ENCODE results near the gene DAW1. TPM values are rescaled to one million over a fixed set of nuclear protein-coding genes. Genes with fewer than 3 reads are reported as not detected.

The DAW1 gene
- total and polyA plus RNA-seq, 4 donors: 3.3 to 18.7 (median 9.9) TPM

DNA sequence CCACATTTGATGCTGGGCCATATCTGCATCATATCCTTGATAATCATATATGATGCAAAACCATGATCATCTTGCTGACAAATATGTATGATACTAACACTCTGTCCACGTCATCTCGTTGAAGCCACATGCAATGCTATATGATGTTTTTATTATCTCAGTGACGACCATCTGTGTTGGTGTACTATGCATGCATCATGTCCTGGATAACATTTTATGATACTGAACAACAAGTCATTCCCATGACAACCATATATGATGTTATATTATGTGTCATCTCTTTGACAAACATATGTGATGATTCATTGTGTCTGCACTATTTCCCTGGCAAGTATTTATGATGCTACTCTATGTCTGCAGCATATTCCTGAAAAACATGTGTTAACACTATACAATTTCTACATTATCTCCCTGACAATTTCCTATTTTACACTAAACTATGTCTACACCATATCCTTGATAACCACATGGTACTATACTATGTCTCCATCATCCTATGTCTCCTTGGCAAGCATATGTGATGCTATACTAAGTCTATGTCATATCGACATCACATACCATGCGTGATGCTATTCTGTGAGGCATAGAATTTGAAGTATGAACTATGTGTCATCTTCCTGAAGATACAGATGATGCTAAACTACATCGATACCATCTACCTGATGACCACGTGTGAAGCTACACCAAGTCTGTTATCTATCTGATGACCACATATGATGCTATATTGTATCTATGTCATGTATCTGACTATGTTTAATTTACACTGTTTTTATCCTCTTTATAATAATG lies 37.0 kb downstream of the DAW1 start:
- no peak for DNase-seq
- no peak for ATAC-seq (ENCODE audit: insufficient read depth, low FRiP score)
- H3K4me3 ChIP-seq: no peak overlapping the region
- no peak for TF ChIP-seq CTCF (IDR thresholded peaks at IDR 0.05; ENCODE audit: control extremely low read depth, extremely low read depth)
- H3K36me3 ChIP-seq (ENCODE audit: control insufficient read depth in 4 of 4, insufficient read depth in 4 of 4, low read length in 4 of 4): no peaks in the 10 kb centered on the region
- 79 to 87% methylated on average over 7 of the region's 7 CpGs for WGBS, 2 donors
- H3K9me3 ChIP-seq (ENCODE audit: control insufficient read depth in 4 of 4, insufficient read depth in 3 of 4, low read length in 3 of 4): no peaks in the 10 kb centered on the region
- no peaks in the 10 kb centered on the region for H3K27me3 ChIP-seq (ENCODE audit: control insufficient read depth in 3 of 3, insufficient read depth in 3 of 3, low read length in 2 of 3)
- no peak overlapping the region for H3K9ac ChIP-seq (ENCODE audit: insufficient read depth in 1 of 2, low read length in 2 of 2)
- no peak overlapping the region for H3K27ac ChIP-seq (ENCODE audit: low read depth in 1 of 2, low read length in 1 of 2)
- H3K4me1 ChIP-seq (ENCODE audit: control insufficient read depth in 5 of 5, insufficient read depth in 5 of 5, low read length in 5 of 5): no peaks in the 10 kb centered on the region

GRCh38 chr2:227914362-227914761 lies 42.9 kb downstream of the DAW1 start:
- no peaks in the 10 kb centered on the region for H3K4me1 ChIP-seq (ENCODE audit: control insufficient read depth in 5 of 5, insufficient read depth in 5 of 5, low read length in 5 of 5)
- no peaks in the 10 kb centered on the region for H3K36me3 ChIP-seq (ENCODE audit: control insufficient read depth in 4 of 4, insufficient read depth in 4 of 4, low read length in 4 of 4)
- no peak overlapping the region for H3K9ac ChIP-seq (ENCODE audit: insufficient read depth in 1 of 2, low read length in 2 of 2)
- DNase-seq (no peak), ATAC-seq (ENCODE audit: insufficient read depth, low FRiP score) (no peak)
- H3K27ac ChIP-seq (ENCODE audit: low read depth in 1 of 2, low read length in 1 of 2): no peak overlapping the region
- H3K27me3 ChIP-seq (ENCODE audit: control insufficient read depth in 3 of 3, insufficient read depth in 3 of 3, low read length in 2 of 3): no peaks in the 10 kb centered on the region
- H3K9me3 ChIP-seq (ENCODE audit: control insufficient read depth in 4 of 4, insufficient read depth in 3 of 4, low read length in 3 of 4): no peaks in the 10 kb centered on the region
- H3K4me3 ChIP-seq: no peak overlapping the region
- TF ChIP-seq CTCF (IDR thresholded peaks at IDR 0.05; ENCODE audit: control extremely low read depth, extremely low read depth): no peak
- WGBS, 2 donors: 22 to 61% methylated on average over 2 of the region's 2 CpGs

GRCh38 chr2:227921648-227922047 lies 50.2 kb downstream of the DAW1 start:
- Histone ChIP-seq H3K36me3 (ENCODE audit: control insufficient read depth in 4 of 4, insufficient read depth in 4 of 4, low read length in 4 of 4) (no peaks in the 10 kb centered on the region), H3K9me3 (ENCODE audit: control insufficient read depth in 4 of 4, insufficient read depth in 3 of 4, low read length in 3 of 4) (no peaks in the 10 kb centered on the region), H3K27ac (ENCODE audit: low read depth in 1 of 2, low read length in 1 of 2) (no peak overlapping the region), H3K4me1 (ENCODE audit: control insufficient read depth in 5 of 5, insufficient read depth in 5 of 5, low read length in 5 of 5) (no peaks in the 10 kb centered on the region), H3K9ac (ENCODE audit: insufficient read depth in 1 of 2, low read length in 2 of 2) (no peak overlapping the region), H3K27me3 (ENCODE audit: control insufficient read depth in 3 of 3, insufficient read depth in 3 of 3, low read length in 2 of 3) (no peaks in the 10 kb centered on the region), H3K4me3 (no peak overlapping the region)
- peak in 1 of 3 donors; percentile 25 for DNase-seq
- ATAC-seq (ENCODE audit: insufficient read depth, low FRiP score): no peak
- WGBS, 2 donors: 74 to 82% methylated on average over 4 of the region's 4 CpGs
- TF ChIP-seq CTCF (IDR thresholded peaks at IDR 0.05; ENCODE audit: control extremely low read depth, extremely low read depth): no peak
